HG03457 (cell line): ENCODE results near the gene NRXN2.

Experiments
- ATAC-seq: cut with Tn5 transposase; IDR thresholded peaks from one replicate; pipeline ENCODE4 v1.9.1; 2021; ENCODE audit warnings: moderate number of reproducible peaks; ENCODE audit not compliant: unreplicated experiment

NRXN2 gene

DNA sequence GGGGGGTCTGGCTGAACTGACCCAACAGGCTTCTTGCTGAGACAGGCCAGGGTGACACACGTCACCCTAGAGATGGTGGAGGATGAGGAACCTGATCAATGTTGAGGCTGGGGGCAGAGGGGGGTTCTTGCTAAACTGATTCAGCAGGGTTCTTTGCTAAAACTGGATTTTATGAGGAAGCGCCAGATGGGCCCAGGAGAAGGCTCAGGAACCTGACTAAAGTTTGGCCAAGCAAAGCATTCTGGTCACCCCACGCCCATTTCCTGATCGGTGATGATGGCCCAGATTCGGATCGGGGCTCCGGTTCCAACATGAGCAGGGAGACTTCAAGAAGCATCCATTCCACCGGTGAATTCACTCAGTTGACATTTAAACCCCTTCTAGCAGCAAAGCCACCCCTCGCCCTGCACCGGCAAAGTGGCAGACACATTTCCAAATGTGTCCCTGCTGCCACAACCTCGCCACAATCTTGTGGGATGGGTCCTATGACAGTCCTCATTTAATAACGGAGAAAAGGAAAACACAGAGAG lies 166.2 kb downstream of the NRXN2 start:
- no peak for ATAC-seq
